Mesenchymal stem cell (in vitro differentiated cells and primary cell): ENCODE results near the gene RBBP8NL.
"Not testable (repeated sequence)": the region's sequence is repeated elsewhere in the genome, so short reads cannot be mapped to it uniquely, and the experiment has no call there.

Experiments
- DNase-seq: peaks from one replicate; pipeline ENCODE4 v3.0.0-alpha.2; 2013
- H2AFZ ChIP-seq: one replicate; pipeline ENCODE4 v1.6.1; 2013; ENCODE audit warnings: low read depth, mild to moderate bottlenecking, control low read depth, inconsistent platforms, low read length, moderate library complexity
- H2AK5ac ChIP-seq: 2 replicates; pipeline ENCODE4 v1.6.1; 2013; ENCODE audit warnings: low read length, moderate library complexity, mild to moderate bottlenecking, inconsistent platforms; ENCODE audit not compliant: severe bottlenecking
- H2BK120ac ChIP-seq: one replicate; pipeline ENCODE4 v1.6.1; 2013; ENCODE audit warnings: low read depth, mild to moderate bottlenecking, inconsistent platforms, low read length, moderate library complexity
- H2BK12ac ChIP-seq, 2 experiments: one replicate each; pipeline ENCODE4 v1.6.1; 2013; ENCODE audit warnings: inconsistent platforms in 2 of 2, low read length in 2 of 2, mild to moderate bottlenecking in 2 of 2, moderate library complexity in 2 of 2, control low read depth in 1 of 2
- H2BK15ac ChIP-seq: one replicate; pipeline ENCODE4 v1.6.1; 2013; ENCODE audit warnings: mild to moderate bottlenecking, low read depth, inconsistent platforms; ENCODE audit not compliant: poor library complexity, severe bottlenecking
- H2BK5ac ChIP-seq: 2 replicates; pipeline ENCODE4 v1.6.1; 2013; ENCODE audit warnings: low read depth, mild to moderate bottlenecking, low read length, control low read depth, inconsistent platforms; ENCODE audit not compliant: poor library complexity, severe bottlenecking
- H3K14ac ChIP-seq, 2 experiments: one replicate each; pipeline ENCODE4 v1.6.1; 2013; ENCODE audit warnings: inconsistent platforms in 2 of 2, low read length in 2 of 2, control low read depth in 1 of 2, mild to moderate bottlenecking in 1 of 2, moderate library complexity in 1 of 2
- H3K18ac ChIP-seq, 2 experiments: one replicate each; pipeline ENCODE4 v1.6.1; 2013; ENCODE audit warnings: inconsistent platforms in 2 of 2, low read length in 2 of 2, control low read depth in 1 of 2, low read depth in 1 of 2, mild to moderate bottlenecking in 1 of 2
- H3K23ac ChIP-seq, 2 experiments: one replicate each; pipeline ENCODE4 v1.6.1; 2013; ENCODE audit warnings: inconsistent platforms in 2 of 2, low read length in 2 of 2, mild to moderate bottlenecking in 2 of 2, moderate library complexity in 2 of 2, control low read depth in 1 of 2
- H3K27ac ChIP-seq: 2 replicates; pipeline ENCODE4 v1.5.1; 2013; ENCODE audit warnings: mild to moderate bottlenecking, moderate library complexity, low read length, control low read depth, inconsistent platforms; ENCODE audit not compliant: poor library complexity, severe bottlenecking
- H3K27me3 ChIP-seq, 2 experiments: 2 replicates each; pipeline versions ENCODE4 v1.6.1 to v1.7.0; 2013; ENCODE audit warnings: low read length in 2 of 2, mild to moderate bottlenecking in 2 of 2, moderate library complexity in 2 of 2, control low read depth in 1 of 2, inconsistent platforms in 1 of 2; ENCODE audit not compliant: control insufficient read depth in 1 of 2, insufficient read depth in 1 of 2
- H3K36me3 ChIP-seq, 2 experiments: 2 replicates each; pipeline versions ENCODE4 v1.6.1 to v1.7.0; 2013; ENCODE audit warnings: low read length in 2 of 2, control low read depth in 1 of 2, inconsistent platforms in 1 of 2, low read depth in 1 of 2, mild to moderate bottlenecking in 1 of 2; ENCODE audit not compliant: insufficient read depth in 2 of 2, control insufficient read depth in 1 of 2
- H3K4ac ChIP-seq, 2 experiments: one replicate each; pipeline ENCODE4 v1.6.1; 2013; ENCODE audit warnings: inconsistent platforms in 2 of 2, low read length in 2 of 2, mild to moderate bottlenecking in 2 of 2, moderate library complexity in 2 of 2, control low read depth in 1 of 2, low read depth in 1 of 2
- H3K4me1 ChIP-seq: 2 replicates; pipeline ENCODE4 v1.6.1; 2013; ENCODE audit warnings: low read depth, low read length, control low read depth; ENCODE audit not compliant: control insufficient read depth, insufficient read depth
- H3K4me2 ChIP-seq: 2 replicates; pipeline ENCODE4 v1.6.1; 2013; ENCODE audit warnings: low read length, mild to moderate bottlenecking, inconsistent platforms; ENCODE audit not compliant: poor library complexity, severe bottlenecking
- H3K4me3 ChIP-seq, 2 experiments: 2 replicates each; pipeline versions ENCODE4 v1.5.1 to v1.7.0; 2013; ENCODE audit warnings: low read length in 2 of 2, mild to moderate bottlenecking in 2 of 2, control low read depth in 1 of 2, low read depth in 1 of 2; ENCODE audit not compliant: insufficient read depth in 1 of 2
- H3K79me1 ChIP-seq: replicated peaks from 2 replicates; pipeline ENCODE4 v1.6.1; 2013; ENCODE audit warnings: mild to moderate bottlenecking, control low read depth, low read length, inconsistent platforms; ENCODE audit not compliant: poor library complexity, severe bottlenecking
- H3K9ac ChIP-seq: 2 replicates; pipeline ENCODE4 v1.7.0; 2013; ENCODE audit warnings: mild to moderate bottlenecking, low read length, moderate library complexity
- H3K9me3 ChIP-seq: 2 replicates; pipeline ENCODE4 v1.7.0; 2013; ENCODE audit warnings: mild to moderate bottlenecking, low read length; ENCODE audit not compliant: control insufficient read depth
- H4K8ac ChIP-seq: one replicate; pipeline ENCODE4 v1.6.1; 2013; ENCODE audit warnings: inconsistent platforms, mild to moderate bottlenecking, low read length, moderate library complexity
- H4K91ac ChIP-seq: one replicate; pipeline ENCODE4 v1.6.1; 2013; ENCODE audit warnings: mild to moderate bottlenecking, low read length, inconsistent platforms
- WGBS: methylation state at CpG from one replicate; pipeline ENCODE4 v1.1.7; 2013; ENCODE audit warnings: mixed read lengths; 5-methylcytosine and 5-hydroxymethylcytosine counted together

The RBBP8NL gene

GRCh38 chr20:62376112-62377063 is 51.0 kb downstream of the RBBP8NL start:
- no peak overlapping the region for H3K23ac ChIP-seq
- DNase-seq: peak; percentile 83
- H3K4me3 ChIP-seq: no peak overlapping the region
- 57% methylated on average over 23 of the region's 26 CpGs for WGBS
- H3K14ac ChIP-seq: peak overlapping the region; percentile 76 to 83
- H4K8ac ChIP-seq: peak overlapping the region; percentile 91
- H3K4me1 ChIP-seq: peaks cover 77% of the 10 kb centered on the region
- peaks cover 0 to 9% of the 10 kb centered on the region in 2 experiments for H3K36me3 ChIP-seq
- H2AK5ac ChIP-seq: peak overlapping the region; percentile 95
- peak overlapping the region; percentile 94 for H4K91ac ChIP-seq
- H3K4ac ChIP-seq: peak overlapping the region; percentile 74 to 78
- H2BK120ac ChIP-seq: peak overlapping the region; percentile 96
- peak overlapping the region; percentile 46 for H2BK15ac ChIP-seq
- H2AFZ ChIP-seq: no peak overlapping the region
- H2BK12ac ChIP-seq: peak overlapping the region; percentile 61 to 98
- H3K18ac ChIP-seq: peak overlapping the region; percentile 93 to 94
- H2BK5ac ChIP-seq: peak overlapping the region; percentile 98
- H3K9ac ChIP-seq: peak overlapping the region; percentile 43
- peaks cover 7% of the 10 kb centered on the region for H3K79me1 ChIP-seq
- H3K4me2 ChIP-seq: no peak overlapping the region
- H3K9me3 ChIP-seq: no peaks in the 10 kb centered on the region
- H3K27ac ChIP-seq: peak overlapping the region; percentile 97
- H3K27me3 ChIP-seq: no peaks in the 10 kb centered on the region

- no peaks in the 10 kb centered on the region for H3K9me3 ChIP-seq
- H2BK15ac ChIP-seq: peak overlapping the region; percentile 98
- H2BK5ac ChIP-seq: no peak overlapping the region
- H3K23ac ChIP-seq: peak overlapping the region in 1 of 2 experiments; percentile 11
- H3K18ac ChIP-seq: peak overlapping the region; percentile 95 to 98
- peak overlapping the region; percentile 97 for H2AK5ac ChIP-seq
- H3K4me2 ChIP-seq: no peak overlapping the region
- peak overlapping the region; percentile 94 for H4K91ac ChIP-seq
- H2BK12ac ChIP-seq: peak overlapping the region; percentile 33 to 97
- H3K4ac ChIP-seq: peak overlapping the region; percentile 21 to 91
- peaks cover 0 to 5% of the 10 kb centered on the region in 2 experiments for H3K36me3 ChIP-seq
- no peak overlapping the region for H2AFZ ChIP-seq
- no peaks in the 10 kb centered on the region for H3K27me3 ChIP-seq
- H3K79me1 ChIP-seq: peaks cover 2% of the 10 kb centered on the region
- peak overlapping the region; percentile 8 for H3K9ac ChIP-seq
- H3K4me3 ChIP-seq: no peak overlapping the region
- DNase-seq: peak; percentile 61
- 79% methylated on average over 21 of the region's 24 CpGs for WGBS
- H3K14ac ChIP-seq: peak overlapping the region in 1 of 2 experiments; percentile 9
- H3K27ac ChIP-seq: peak overlapping the region; percentile 97
- peak overlapping the region; percentile 98 for H2BK120ac ChIP-seq
- peaks cover 85% of the 10 kb centered on the region for H3K4me1 ChIP-seq
- peak overlapping the region; percentile 93 for H4K8ac ChIP-seq
These were observed 52.8 kb downstream of the RBBP8NL start for GRCh38 chr20:62374331-62375152.

GRCh38 chr20:62373631-62374179 is 53.6 kb downstream of the RBBP8NL start:
- not testable (repeated sequence) for H3K9me3 ChIP-seq, H3K79me1 ChIP-seq, H3K14ac ChIP-seq, H2BK120ac ChIP-seq, DNase-seq, H3K36me3 ChIP-seq, H3K27me3 ChIP-seq, H3K27ac ChIP-seq, H3K4me3 ChIP-seq, H4K8ac ChIP-seq, H3K9ac ChIP-seq, H2BK5ac ChIP-seq, H3K4me2 ChIP-seq
- Histone ChIP-seq H3K4ac (peak overlapping the region; percentile 21 to 46), H3K18ac (peak overlapping the region; percentile 25 to 95), H2AK5ac (peak overlapping the region; percentile 97), H3K4me1 (peaks cover 87% of the 10 kb centered on the region), H2BK15ac (peak overlapping the region; percentile 98), H3K23ac (peak overlapping the region in 1 of 2 experiments; percentile 77), H2BK12ac (peak overlapping the region; percentile 33 to 97), H4K91ac (peak overlapping the region; percentile 94), H2AFZ (peak overlapping the region; percentile 19)
- WGBS: 93% methylated on average over 22 of the region's 40 CpGs
